ENCODE results near the gene NWD2. TPM values are rescaled to one million over a fixed set of nuclear protein-coding genes. Genes with fewer than 3 reads are reported as not detected.

Gene NWD2
- total and polyA plus RNA-seq, 2 donors from 2014 or later = not detected

DNA sequence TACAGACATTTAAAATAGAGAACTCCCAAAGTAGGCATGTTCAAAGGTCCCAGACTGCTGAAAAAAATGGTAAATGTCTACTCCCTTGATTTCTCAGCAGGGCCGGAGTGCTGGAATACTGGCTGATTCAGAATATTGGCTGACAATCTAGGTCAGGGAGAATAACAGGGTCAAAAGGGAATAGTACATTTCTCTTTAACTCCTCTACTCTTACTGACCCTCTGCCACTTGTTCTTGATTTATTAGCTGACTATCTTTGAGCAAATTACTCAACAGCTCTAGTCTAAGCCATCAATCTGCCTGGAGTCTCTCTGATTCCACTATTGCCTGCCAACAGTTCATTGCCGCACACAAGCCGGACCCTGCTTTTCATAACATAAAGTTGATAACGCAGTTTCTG, 19.7 kb upstream of the NWD2 start:
- Histone ChIP-seq H3K9ac (ENCODE audit: low read length in 3 of 3) (no peak overlapping the region), H3K4me1 (ENCODE audit: control insufficient read depth in 2 of 3, insufficient read depth in 2 of 3, low read depth in 1 of 3, low read length in 3 of 3) (no peaks in the 10 kb centered on the region), H3K9me3 (ENCODE audit: control insufficient read depth in 2 of 3, insufficient read depth in 1 of 3, low read length in 3 of 3) (no peaks in the 10 kb centered on the region), H3K27ac (ENCODE audit: low read depth in 2 of 2, low read length in 2 of 2) (no peak overlapping the region), H3K36me3 (ENCODE audit: control insufficient read depth in 2 of 3, insufficient read depth in 3 of 3, low read length in 3 of 3) (no peaks in the 10 kb centered on the region), H3K4me3 (ENCODE audit: low read length in 3 of 3) (no peak overlapping the region), H3K27me3 (ENCODE audit: control insufficient read depth, insufficient read depth, low read length) (no peaks in the 10 kb centered on the region)
- no peak for FAIRE-seq
- no peak for DNase-seq
- TF ChIP-seq, protein P1, sequence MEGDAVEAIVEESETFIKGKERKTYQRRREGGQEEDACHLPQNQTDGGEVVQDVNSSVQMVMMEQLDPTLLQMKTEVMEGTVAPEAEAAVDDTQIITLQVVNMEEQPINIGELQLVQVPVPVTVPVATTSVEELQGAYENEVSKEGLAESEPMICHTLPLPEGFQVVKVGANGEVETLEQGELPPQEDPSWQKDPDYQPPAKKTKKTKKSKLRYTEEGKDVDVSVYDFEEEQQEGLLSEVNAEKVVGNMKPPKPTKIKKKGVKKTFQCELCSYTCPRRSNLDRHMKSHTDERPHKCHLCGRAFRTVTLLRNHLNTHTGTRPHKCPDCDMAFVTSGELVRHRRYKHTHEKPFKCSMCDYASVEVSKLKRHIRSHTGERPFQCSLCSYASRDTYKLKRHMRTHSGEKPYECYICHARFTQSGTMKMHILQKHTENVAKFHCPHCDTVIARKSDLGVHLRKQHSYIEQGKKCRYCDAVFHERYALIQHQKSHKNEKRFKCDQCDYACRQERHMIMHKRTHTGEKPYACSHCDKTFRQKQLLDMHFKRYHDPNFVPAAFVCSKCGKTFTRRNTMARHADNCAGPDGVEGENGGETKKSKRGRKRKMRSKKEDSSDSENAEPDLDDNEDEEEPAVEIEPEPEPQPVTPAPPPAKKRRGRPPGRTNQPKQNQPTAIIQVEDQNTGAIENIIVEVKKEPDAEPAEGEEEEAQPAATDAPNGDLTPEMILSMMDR (IDR thresholded peaks at IDR 0.05; ENCODE audit: borderline replicate concordance, extremely low read depth, insufficient read depth) = no peak
- intact Hi-C loops (cut with DNase I) = no loop called here

DNA sequence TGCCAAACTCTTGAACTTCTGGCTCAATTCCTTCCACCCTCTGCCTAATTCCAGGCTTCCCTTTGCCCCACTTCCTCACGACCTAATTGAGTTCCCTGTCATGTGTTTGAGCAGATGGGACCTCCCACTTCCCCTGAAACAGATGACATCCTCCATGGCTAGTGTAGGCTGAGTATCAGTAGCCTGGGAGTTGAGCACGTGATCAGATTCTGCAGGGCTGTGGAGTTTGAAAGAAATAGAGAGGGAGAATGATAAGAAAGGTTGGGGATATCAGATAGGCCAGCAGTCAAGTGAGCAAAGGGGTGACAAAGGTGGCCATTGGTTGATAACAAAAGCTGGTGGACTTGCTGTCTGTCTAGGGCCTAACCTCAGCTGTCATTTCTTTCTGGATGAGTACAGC, 18.8 kb upstream of the NWD2 start:
- DNase-seq (no peak), FAIRE-seq (no peak)
- no peaks in the 10 kb centered on the region for H3K27me3 ChIP-seq (ENCODE audit: control insufficient read depth, insufficient read depth, low read length)
- H3K36me3 ChIP-seq (ENCODE audit: control insufficient read depth in 2 of 3, insufficient read depth in 3 of 3, low read length in 3 of 3) = no peaks in the 10 kb centered on the region
- no peak overlapping the region for H3K9ac ChIP-seq (ENCODE audit: low read length in 3 of 3)
- intact Hi-C loops (cut with DNase I) = no loop called here
- TF ChIP-seq, protein P1 (IDR thresholded peaks at IDR 0.05; ENCODE audit: borderline replicate concordance, extremely low read depth, insufficient read depth) = no peak
- H3K4me1 ChIP-seq (ENCODE audit: control insufficient read depth in 2 of 3, insufficient read depth in 2 of 3, low read depth in 1 of 3, low read length in 3 of 3) = no peaks in the 10 kb centered on the region
- H3K27ac ChIP-seq (ENCODE audit: low read depth in 2 of 2, low read length in 2 of 2) = no peak overlapping the region
- no peak overlapping the region for H3K4me3 ChIP-seq (ENCODE audit: low read length in 3 of 3)
- no peaks in the 10 kb centered on the region for H3K9me3 ChIP-seq (ENCODE audit: control insufficient read depth in 2 of 3, insufficient read depth in 1 of 3, low read length in 3 of 3)

DNA sequence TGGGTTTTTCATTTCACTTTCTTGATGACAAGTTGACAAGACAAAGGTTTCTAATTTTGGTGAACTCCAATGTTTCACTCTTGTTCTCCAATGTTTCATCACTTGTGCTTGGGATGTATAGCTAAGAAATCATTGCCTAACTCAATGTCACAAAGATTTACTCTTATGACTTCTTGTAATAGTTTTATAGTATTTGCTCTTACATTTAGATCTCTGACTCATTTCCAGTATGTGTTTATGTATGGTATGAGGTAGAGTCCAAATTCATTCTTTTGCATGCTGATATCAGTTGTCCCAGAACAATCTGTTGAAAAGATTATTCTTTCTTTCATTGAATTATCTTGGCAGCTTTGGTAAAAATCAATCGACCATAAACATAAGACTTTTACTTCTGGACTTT, 12.2 kb upstream of the NWD2 start:
- Histone ChIP-seq H3K4me1 (ENCODE audit: control insufficient read depth in 2 of 3, insufficient read depth in 2 of 3, low read depth in 1 of 3, low read length in 3 of 3) (no peaks in the 10 kb centered on the region), H3K27ac (ENCODE audit: low read depth in 2 of 2, low read length in 2 of 2) (no peak overlapping the region), H3K27me3 (ENCODE audit: control insufficient read depth, insufficient read depth, low read length) (no peaks in the 10 kb centered on the region), H3K4me3 (ENCODE audit: low read length in 3 of 3) (no peak overlapping the region), H3K9ac (ENCODE audit: low read length in 3 of 3) (no peak overlapping the region), H3K36me3 (ENCODE audit: control insufficient read depth in 2 of 3, insufficient read depth in 3 of 3, low read length in 3 of 3) (no peaks in the 10 kb centered on the region), H3K9me3 (ENCODE audit: control insufficient read depth in 2 of 3, insufficient read depth in 1 of 3, low read length in 3 of 3) (peaks cover 0 to 2% (median 0%) of the 10 kb centered on the region in 3 donors)
- intact Hi-C loops (cut with DNase I) = no loop called here
- FAIRE-seq (no peak), DNase-seq (no peak)
- TF ChIP-seq, protein P1 (IDR thresholded peaks at IDR 0.05; ENCODE audit: borderline replicate concordance, extremely low read depth, insufficient read depth) = no peak

DNA sequence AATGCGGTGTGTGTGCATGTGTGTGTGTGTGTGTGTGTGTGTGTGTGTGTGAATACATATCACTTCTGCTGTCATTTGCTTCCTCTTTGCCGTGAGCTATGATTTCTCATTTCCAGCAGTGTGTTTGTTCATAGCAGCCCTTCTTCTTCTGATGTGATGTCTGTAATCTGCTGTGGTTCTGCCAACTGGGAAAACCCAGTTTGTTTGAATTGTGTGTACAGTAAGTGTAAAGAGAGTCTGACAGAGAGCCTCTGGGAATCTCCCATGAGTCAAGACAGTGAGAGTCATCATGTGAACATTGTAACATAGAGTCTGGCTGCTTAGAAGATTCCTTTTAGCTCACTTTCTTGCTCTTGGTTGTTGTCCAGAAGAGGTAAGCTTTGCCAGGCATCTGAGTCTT, 8.4 kb upstream of the NWD2 start:
- no peak for FAIRE-seq
- intact Hi-C loops (cut with DNase I) = no loop called here

More for the DNA sequence above, 8.4 kb upstream of the NWD2 start:
- Histone ChIP-seq H3K4me1 (ENCODE audit: control insufficient read depth in 2 of 3, insufficient read depth in 2 of 3, low read depth in 1 of 3, low read length in 3 of 3) (no peaks in the 10 kb centered on the region), H3K27me3 (ENCODE audit: control insufficient read depth, insufficient read depth, low read length) (no peaks in the 10 kb centered on the region), H3K9me3 (ENCODE audit: control insufficient read depth in 2 of 3, insufficient read depth in 1 of 3, low read length in 3 of 3) (peaks cover 0 to 2% (median 0%) of the 10 kb centered on the region in 3 donors), H3K9ac (ENCODE audit: low read length in 3 of 3) (no peak overlapping the region), H3K36me3 (ENCODE audit: control insufficient read depth in 2 of 3, insufficient read depth in 3 of 3, low read length in 3 of 3) (no peaks in the 10 kb centered on the region), H3K27ac (ENCODE audit: low read depth in 2 of 2, low read length in 2 of 2) (no peak overlapping the region), H3K4me3 (ENCODE audit: low read length in 3 of 3) (no peak overlapping the region)
- TF ChIP-seq, protein P1 (IDR thresholded peaks at IDR 0.05; ENCODE audit: borderline replicate concordance, extremely low read depth, insufficient read depth) = no peak
- no peak for DNase-seq

All from kidney (tissue), 14 donors.